Activated CD8-positive, alpha-beta memory T cell treated with anti-CD3 and anti-CD28 coated beads, Interleukin-2, amount 50 U/mL, for 1 hour (primary cell): ENCODE measurements around the gene MUSTN1.

Source experiments
- DNase-seq: peaks from one replicate; pipeline ENCODE4 v3.0.0-alpha.2; 2020; ENCODE audit errors: extremely low read depth

The MUSTN1 gene

DNA sequence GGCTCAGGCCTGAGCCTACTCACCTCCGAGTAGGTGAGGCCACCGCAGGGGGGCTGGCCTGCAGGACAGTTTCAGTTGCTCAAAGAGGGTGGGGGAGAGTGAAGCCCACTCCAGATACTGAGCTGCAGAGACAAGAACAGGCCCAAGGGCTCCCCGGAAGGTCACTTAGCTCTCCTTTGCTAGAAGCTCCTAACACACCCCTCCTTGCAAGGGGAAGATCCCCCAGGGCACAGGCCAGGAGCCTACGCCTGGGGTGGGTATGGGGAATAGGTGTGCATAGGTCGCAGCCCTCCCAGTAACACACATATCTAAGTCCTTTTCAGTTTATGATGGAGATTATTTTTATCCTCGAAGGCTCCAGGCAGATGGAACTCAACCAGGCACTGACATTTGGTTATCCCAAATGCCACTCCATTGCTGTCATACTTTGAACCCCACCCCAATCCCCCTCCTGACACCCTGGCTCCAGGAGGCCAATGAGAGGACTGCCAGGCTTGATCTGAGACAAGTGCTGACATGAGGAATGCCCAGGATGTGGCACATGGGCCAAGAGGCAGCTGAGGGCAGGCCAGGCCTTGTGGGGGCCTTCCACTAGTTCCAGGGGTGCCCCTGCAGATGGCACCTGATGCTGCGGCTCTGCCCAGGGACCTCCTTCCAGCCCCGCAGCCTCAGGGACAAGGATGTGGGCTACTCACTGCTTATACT is 1.1 kb upstream of the MUSTN1 start:
- no peak for DNase-seq

DNA sequence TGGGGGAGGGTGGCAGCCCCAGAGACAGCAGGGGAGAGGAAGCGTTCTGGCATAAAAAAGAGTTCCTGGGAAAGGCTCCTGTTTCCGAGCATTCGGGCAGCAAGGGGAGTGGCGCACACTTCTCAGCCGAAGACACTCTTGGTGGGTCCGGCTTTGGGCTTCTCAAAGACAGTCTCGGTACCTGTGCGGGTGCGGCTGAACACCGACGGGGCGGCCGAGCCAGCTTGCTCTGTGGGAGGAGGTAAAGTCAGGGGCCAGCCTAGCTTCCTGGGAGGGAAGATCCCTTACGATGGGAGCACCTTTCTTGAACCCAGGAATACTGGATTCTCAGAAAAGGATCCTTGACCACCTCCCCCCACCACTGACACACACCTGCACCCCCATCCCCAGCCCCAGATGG is 1.6 kb downstream of the MUSTN1 start:
- no peak for DNase-seq

- no peak for DNase-seq
Measured at GRCh38 chr3:52831500-52832301, 3.1 kb downstream of the MUSTN1 start.

GRCh38 chr3:52830535-52831258 is 4.1 kb downstream of the MUSTN1 start, which contains the start of gene ITIH4:
TSS of gene ITIH4 (minus strand) at chr3:52830672. CDS start at chr3:52830642, 30 bp downstream.
- DNase-seq: no peak

DNA sequence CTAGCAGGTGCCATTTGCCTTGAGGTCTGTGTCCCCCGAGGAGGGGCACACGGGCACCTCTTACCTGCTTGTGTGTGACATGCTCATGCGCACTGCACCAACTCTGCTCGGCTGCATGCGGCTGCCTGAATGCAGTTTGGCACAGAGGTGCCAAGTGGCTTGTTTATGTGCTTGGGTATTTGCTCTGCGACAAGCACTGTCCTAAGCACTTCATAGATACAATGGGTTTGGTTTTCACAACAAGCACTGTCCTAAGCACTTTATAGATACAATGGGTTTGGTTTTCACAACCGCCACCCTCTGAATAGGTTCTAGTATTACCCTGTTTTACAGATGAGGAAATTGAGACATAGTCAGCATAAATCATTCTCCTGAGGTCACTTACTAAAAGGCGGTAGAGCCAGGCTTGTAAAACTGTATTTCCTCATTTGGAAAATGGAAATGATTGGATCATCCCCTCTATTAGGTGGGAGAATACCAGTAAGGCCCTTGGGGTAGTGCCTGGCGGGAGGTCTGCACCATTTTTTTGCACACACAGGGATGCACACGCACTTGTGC is 4.8 kb downstream of the MUSTN1 start:
- no peak for DNase-seq

DNA sequence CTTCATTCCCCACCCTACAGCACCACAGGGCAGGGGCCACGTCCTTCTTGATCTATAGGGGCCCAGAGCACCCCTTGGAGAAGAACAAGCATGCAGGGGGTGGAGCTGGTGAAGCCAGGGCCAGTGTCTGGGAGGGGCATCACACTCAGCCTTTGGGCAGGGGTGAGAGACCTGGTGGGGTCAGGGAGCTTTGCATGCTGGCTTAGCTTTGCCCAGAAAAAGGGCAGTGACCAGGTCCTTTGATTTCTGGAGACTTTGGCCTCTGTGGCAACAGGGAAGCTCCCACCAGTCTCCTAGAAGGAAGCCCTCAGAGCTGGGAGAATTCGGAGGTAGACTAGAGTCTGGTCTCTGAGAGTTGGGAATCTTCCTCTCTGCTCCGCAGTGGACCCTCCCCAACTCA is 5.3 kb downstream of the MUSTN1 start:
- no peak for DNase-seq

- no peak for DNase-seq
Measured at GRCh38 chr3:52827866-52828376, 6.9 kb downstream of the MUSTN1 start.

DNA sequence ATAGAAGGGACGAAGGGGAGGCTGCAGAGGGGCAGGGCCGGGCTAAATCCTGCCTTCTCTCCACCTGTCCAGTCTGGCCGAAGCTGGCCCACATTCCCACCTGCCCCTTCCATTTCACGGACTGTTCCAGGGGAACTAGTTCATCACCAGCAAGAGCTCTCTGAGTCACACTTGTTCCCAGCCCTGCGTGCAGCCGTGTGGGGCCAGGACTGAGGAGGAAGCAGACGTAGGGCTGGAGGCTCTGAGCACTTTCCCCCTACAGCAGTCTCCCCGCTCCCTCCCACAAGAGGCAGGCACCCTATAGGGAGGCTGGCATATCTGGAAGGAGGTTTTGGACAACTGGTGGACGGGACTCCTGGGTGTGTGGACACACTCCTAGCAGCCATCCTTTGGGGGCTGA is 7.4 kb downstream of the MUSTN1 start:
- DNase-seq: no peak

DNA sequence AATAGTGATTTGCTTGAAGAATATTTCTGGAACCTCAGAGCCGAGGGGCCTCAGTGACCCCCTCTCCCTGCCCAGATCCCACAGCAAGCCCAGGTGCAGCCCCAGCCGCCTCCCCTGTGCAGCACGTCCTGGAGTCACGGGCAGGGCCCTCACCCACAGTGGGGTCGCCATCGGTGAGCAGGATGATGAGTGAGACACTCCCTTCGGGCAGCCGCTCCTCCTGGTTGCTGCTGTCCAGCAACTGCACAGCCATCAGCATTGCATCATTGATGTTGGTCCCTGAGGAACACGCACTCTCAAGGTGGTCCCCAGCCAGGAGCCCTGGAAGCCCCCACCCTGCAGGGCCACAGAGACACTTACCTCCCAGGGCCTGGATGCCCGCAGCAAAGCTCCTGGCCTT is 10.8 kb downstream of the MUSTN1 start:
- DNase-seq: no peak

DNA sequence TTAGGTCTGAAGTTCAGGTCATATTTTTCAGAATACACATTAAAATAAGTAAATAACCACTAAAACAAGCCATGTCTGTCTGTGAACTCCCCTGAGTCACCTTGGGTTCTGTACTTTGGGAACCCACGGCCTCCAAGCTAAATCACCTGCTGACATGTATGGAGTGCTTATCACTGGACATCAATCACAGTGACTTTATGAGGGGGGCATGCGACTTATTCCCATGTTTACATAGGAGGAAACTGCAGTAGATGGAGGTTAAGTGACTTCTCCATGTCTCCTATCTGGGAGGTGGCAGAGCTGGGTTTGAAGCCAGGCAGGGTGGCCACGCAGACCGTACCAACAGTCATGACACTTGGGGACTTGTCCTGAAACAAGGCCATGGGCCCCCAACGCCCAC is 12.5 kb downstream of the MUSTN1 start:
- no peak for DNase-seq

GRCh38 chr3:52820736-52821135 is 14.1 kb downstream of the MUSTN1 start:
- DNase-seq: no peak

DNA sequence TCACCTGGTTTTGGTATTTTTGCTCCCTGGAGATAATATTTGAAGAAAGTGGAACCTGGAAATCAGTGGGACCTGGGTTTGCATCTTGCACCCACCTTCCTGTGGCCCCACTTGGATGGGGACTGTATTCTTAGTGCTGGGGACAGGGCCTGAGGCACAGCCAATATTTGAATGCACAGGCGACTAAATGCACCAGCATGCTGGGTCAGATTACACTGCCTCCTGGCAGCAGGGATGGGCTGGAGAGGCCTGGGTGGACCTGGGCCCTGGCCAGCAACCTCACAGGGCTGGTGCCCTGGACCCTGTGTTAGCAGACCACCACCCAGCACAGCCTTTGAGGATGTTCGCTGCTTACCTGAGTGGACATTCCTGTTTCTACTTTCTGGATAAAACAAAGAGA is 14.9 kb downstream of the MUSTN1 start:
- no peak for DNase-seq

DNA sequence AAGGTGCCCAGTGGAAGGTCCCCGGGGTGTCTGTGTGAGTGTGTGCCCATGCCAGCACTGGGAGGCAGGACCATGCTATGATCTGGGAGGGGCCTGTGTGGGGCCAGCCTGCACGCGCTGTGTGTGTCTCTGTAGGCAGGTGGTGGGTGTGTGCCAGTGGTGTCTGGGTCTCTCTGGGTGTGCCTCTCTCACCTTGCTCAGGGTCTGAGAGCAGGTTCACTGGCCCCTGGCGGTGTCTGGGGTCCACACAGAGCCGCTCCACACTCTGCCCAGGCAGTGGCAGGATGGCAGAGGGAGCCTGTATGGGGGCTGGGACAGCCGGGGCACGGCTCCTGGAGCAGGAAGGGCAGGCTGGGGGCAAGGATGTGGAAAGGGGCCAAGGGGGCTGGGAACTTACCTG is 17.0 kb downstream of the MUSTN1 start:
- no peak for DNase-seq

GRCh38 chr3:52817221-52817620 is 17.6 kb downstream of the MUSTN1 start:
- no peak for DNase-seq

DNA sequence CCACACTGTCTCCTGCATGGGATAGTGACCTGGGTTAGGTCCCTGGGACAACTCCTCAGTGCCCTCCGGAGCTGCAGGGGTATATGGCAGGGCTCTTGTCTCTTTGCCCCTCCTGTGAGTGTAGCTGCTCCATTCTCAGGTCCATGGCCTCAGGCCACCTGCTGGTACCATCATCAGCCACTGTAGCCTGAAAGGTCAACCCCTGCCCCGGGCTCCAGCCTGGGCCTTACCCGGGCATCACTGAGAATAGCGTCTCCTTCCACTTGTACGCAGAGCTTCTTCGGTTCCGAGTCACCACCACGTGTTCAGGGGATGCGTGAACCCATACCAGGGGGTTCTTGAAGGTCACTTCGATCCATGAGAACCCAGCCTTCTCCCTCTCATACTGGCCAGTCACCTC is 18.2 kb downstream of the MUSTN1 start:
- DNase-seq: no peak

DNA sequence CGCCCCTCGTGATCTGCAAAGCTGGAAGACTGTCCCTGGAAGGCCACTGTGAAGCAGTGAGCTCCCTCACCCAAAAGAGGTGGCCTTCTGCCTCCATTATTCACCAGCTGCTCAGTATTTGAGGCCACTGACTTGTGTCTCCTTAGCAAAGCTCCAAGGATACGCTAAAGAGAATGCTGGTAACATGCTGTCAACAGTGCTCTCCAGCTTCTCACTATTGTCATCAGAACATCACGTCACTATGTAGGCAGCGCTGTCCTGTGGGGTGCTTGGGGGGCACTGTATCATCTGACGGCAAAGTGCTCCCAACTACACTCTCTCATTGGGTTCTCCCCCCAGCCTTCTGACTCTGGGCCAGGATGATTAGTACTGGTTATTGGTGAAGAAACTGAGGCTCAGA is 18.6 kb downstream of the MUSTN1 start:
- no peak for DNase-seq

- no peak for DNase-seq
Measured at GRCh38 chr3:52813810-52814209, 21.0 kb downstream of the MUSTN1 start.

GRCh38 chr3:52811452-52812011 is 23.3 kb downstream of the MUSTN1 start:
- DNase-seq: no peak

DNA sequence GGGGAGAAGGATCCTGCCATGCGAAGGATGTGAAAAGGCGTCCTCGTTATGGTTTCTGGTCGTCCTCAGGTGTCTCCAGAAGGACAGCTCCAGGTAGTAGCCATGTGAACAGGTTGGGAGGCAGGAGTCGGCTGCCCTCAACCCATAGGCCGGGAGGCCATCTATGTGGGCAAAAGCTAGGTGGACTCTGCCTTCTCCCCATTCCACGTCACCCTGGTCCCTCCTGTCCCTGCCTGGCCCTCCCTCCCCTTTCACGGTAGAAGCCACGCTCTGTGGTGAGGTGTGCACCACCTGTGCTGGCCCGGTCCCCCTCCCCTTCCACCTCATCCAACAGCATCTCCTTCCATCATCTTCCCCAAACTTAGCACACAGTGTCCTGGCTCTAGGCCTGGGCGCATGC is 23.9 kb downstream of the MUSTN1 start:
- DNase-seq: no peak

- no peak for DNase-seq
Measured at GRCh38 chr3:52809662-52810377, 25.0 kb downstream of the MUSTN1 start.

- no peak for DNase-seq
Measured at GRCh38 chr3:52809149-52809548, 25.7 kb downstream of the MUSTN1 start.
